ENCODE measurements around the gene ENO2.

DNA sequence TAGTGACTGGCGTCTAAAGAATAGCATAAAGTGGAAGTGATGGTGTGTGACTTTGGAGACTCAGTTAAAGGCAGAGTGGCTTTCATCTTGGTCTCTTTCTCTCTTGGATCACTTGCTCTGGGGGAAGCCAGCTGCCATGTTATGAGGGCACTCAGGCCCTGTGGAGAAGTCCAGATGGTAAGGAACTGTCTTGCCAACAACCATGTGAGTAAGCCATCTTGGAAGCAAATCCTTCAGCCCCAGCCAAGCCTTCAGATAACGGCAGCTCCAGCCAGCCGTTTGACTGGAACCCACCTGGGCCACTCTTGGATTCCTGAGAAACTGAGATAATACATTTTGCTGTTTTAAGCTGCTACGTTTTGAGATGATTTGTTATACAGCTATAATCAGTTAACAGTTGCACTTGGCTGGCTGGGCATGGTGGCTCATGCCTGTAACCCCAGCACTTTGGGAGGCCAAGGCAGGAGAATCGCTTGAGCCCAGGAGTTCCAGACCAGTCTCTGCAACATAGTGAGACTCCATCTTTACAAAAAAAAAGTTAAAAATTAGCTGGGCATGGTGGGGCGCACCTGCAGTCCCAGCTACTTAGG is 17.4 kb upstream of the ENO2 start:
- TF ChIP-seq, protein P1, sequence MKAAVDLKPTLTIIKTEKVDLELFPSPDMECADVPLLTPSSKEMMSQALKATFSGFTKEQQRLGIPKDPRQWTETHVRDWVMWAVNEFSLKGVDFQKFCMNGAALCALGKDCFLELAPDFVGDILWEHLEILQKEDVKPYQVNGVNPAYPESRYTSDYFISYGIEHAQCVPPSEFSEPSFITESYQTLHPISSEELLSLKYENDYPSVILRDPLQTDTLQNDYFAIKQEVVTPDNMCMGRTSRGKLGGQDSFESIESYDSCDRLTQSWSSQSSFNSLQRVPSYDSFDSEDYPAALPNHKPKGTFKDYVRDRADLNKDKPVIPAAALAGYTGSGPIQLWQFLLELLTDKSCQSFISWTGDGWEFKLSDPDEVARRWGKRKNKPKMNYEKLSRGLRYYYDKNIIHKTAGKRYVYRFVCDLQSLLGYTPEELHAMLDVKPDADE (IDR thresholded peaks at IDR 0.05): no peak
- TF ChIP-seq, protein P2, sequence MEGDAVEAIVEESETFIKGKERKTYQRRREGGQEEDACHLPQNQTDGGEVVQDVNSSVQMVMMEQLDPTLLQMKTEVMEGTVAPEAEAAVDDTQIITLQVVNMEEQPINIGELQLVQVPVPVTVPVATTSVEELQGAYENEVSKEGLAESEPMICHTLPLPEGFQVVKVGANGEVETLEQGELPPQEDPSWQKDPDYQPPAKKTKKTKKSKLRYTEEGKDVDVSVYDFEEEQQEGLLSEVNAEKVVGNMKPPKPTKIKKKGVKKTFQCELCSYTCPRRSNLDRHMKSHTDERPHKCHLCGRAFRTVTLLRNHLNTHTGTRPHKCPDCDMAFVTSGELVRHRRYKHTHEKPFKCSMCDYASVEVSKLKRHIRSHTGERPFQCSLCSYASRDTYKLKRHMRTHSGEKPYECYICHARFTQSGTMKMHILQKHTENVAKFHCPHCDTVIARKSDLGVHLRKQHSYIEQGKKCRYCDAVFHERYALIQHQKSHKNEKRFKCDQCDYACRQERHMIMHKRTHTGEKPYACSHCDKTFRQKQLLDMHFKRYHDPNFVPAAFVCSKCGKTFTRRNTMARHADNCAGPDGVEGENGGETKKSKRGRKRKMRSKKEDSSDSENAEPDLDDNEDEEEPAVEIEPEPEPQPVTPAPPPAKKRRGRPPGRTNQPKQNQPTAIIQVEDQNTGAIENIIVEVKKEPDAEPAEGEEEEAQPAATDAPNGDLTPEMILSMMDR (conservative IDR thresholded peaks at IDR 0.05; ENCODE audit: low read depth in 2 of 2): no peak
- TF ChIP-seq POLR2AphosphoS5 (IDR thresholded peaks at IDR 0.05; ENCODE audit: low read depth) (no peak), CREB1 (CRISPR knock-in tag; IDR thresholded peaks at IDR 0.05; ENCODE audit: low read depth) (no peak), EZH2phosphoT487 (IDR thresholded peaks at IDR 0.05; ENCODE audit: unreplicated experiment) (no peak), EZH2 (IDR thresholded peaks at IDR 0.05; ENCODE audit: low read depth, unreplicated experiment) (no peak)

Measured in GM23338 (cell line).